ENCODE measurements around the gene CTU2. TPM values are rescaled to one million over a fixed set of nuclear protein-coding genes. Genes with fewer than 3 reads are reported as not detected.

CTU2 gene
- total and polyA plus RNA-seq, 9 of the 15 experiments (the other 6 are each of a cell fraction or from before 2014, with no cell fraction given): 1.3 to 105 (median 23.2) TPM

DNA sequence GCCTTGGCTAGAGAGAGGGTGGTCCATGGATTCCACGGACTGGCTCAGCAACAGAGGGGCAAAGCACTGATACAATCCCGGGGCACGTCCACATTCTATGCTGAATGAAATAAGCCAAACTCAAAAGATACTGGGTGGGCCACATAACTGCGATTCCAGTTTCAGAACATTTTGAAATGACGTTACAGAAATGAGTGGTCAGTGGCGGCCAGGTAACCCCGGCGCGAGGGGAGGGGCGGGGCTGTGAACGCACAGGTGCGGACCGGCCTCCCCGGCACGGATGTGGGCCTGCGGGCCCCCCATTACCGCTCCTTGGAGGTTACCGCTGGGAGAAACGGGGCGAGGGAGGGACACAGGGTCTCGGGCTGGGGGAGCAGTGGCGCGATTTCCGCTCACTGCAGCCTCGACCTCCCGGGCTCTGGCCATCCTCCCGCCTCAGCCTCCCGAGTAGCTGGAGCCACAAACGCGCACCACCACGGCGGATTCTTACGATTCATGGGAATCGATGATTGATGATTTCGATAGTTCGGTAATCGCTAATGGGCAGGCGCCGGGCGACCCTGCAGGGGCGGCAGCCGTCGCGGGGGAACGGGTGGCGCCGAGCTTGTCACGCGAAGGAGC, 44.0 kb upstream of the CTU2 start (continued):
- TF ChIP-seq CTBP1 (IDR thresholded peaks at IDR 0.05; ENCODE audit: borderline replicate concordance) (no peak), ZC3H4 (CRISPR knock-in tag; IDR thresholded peaks at IDR 0.05; ENCODE audit: borderline replicate concordance) (peak; percentile 88; the same call in 1 of the 2 replicates), SMAD2 (IDR thresholded peaks at IDR 0.05; ENCODE audit: low read depth, low read length) (no peak), ARNT (IDR thresholded peaks at IDR 0.05) (no peak), RFX1 (IDR thresholded peaks at IDR 0.05) (no peak), CREM (IDR thresholded peaks at IDR 0.05; ENCODE audit: low read depth) (peak; percentile 13; the same call in 1 of the 2 replicates), NR3C1 (CRISPR knock-in tag; IDR thresholded peaks at IDR 0.05) (0 out of 2 replicates have a peak, but pooled peaks have one; percentile 74), ZNF57 (CRISPR knock-in tag; IDR thresholded peaks at IDR 0.05) (no peak), PURB (CRISPR knock-in tag; IDR thresholded peaks at IDR 0.05; ENCODE audit: low read depth) (no peak), BCOR (IDR thresholded peaks at IDR 0.05) (0 out of 2 replicates have a peak, but pooled peaks have one; percentile 32), ZNF217 (CRISPR knock-in tag; IDR thresholded peaks at IDR 0.05) (no peak), KLF13 (tag; IDR thresholded peaks at IDR 0.05; ENCODE audit: borderline replicate concordance, low read depth) (0 out of 2 replicates have a peak, but pooled peaks have one; percentile 22), ZBTB7A (IDR thresholded peaks at IDR 0.05; ENCODE audit: borderline replicate concordance, control insufficient read depth, low read depth, low read length) (0 out of 2 replicates have a peak, but pooled peaks have one; percentile 66)
- TF ChIP-seq, protein P1, sequence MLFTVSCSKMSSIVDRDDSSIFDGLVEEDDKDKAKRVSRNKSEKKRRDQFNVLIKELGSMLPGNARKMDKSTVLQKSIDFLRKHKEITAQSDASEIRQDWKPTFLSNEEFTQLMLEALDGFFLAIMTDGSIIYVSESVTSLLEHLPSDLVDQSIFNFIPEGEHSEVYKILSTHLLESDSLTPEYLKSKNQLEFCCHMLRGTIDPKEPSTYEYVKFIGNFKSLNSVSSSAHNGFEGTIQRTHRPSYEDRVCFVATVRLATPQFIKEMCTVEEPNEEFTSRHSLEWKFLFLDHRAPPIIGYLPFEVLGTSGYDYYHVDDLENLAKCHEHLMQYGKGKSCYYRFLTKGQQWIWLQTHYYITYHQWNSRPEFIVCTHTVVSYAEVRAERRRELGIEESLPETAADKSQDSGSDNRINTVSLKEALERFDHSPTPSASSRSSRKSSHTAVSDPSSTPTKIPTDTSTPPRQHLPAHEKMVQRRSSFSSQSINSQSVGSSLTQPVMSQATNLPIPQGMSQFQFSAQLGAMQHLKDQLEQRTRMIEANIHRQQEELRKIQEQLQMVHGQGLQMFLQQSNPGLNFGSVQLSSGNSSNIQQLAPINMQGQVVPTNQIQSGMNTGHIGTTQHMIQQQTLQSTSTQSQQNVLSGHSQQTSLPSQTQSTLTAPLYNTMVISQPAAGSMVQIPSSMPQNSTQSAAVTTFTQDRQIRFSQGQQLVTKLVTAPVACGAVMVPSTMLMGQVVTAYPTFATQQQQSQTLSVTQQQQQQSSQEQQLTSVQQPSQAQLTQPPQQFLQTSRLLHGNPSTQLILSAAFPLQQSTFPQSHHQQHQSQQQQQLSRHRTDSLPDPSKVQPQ (CRISPR knock-in tag; IDR thresholded peaks at IDR 0.05; ENCODE audit: borderline replicate concordance): no peak
- TF ChIP-seq, protein P2, sequence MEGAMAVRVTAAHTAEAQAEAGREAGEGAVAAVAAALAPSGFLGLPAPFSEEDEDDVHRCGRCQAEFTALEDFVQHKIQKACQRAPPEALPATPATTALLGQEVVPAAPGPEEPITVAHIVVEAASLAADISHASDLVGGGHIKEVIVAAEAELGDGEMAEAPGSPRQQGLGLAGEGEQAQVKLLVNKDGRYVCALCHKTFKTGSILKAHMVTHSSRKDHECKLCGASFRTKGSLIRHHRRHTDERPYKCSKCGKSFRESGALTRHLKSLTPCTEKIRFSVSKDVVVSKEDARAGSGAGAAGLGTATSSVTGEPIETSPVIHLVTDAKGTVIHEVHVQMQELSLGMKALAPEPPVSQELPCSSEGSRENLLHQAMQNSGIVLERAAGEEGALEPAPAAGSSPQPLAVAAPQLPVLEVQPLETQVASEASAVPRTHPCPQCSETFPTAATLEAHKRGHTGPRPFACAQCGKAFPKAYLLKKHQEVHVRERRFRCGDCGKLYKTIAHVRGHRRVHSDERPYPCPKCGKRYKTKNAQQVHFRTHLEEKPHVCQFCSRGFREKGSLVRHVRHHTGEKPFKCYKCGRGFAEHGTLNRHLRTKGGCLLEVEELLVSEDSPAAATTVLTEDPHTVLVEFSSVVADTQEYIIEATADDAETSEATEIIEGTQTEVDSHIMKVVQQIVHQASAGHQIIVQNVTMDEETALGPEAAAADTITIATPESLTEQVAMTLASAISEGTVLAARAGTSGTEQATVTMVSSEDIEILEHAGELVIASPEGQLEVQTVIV (CRISPR knock-in tag; IDR thresholded peaks at IDR 0.05; ENCODE audit: borderline replicate concordance): no peak
- TF ChIP-seq, protein P3, sequence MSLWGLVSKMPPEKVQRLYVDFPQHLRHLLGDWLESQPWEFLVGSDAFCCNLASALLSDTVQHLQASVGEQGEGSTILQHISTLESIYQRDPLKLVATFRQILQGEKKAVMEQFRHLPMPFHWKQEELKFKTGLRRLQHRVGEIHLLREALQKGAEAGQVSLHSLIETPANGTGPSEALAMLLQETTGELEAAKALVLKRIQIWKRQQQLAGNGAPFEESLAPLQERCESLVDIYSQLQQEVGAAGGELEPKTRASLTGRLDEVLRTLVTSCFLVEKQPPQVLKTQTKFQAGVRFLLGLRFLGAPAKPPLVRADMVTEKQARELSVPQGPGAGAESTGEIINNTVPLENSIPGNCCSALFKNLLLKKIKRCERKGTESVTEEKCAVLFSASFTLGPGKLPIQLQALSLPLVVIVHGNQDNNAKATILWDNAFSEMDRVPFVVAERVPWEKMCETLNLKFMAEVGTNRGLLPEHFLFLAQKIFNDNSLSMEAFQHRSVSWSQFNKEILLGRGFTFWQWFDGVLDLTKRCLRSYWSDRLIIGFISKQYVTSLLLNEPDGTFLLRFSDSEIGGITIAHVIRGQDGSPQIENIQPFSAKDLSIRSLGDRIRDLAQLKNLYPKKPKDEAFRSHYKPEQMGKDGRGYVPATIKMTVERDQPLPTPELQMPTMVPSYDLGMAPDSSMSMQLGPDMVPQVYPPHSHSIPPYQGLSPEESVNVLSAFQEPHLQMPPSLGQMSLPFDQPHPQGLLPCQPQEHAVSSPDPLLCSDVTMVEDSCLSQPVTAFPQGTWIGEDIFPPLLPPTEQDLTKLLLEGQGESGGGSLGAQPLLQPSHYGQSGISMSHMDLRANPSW (CRISPR knock-in tag; IDR thresholded peaks at IDR 0.05): no peak
